Mammary epithelial cell (primary cell): Measurements from ENCODE around the gene HNRNPK.

Source experiments
- CTCF ChIP-seq, 2 donors: IDR thresholded peaks in 1 of 2; conservative IDR thresholded peaks in 1 of 2; 2 replicates each; pipeline ENCODE4 v1.5.1; 2011 to 2012; ENCODE audit warnings: inconsistent platforms in 2 of 2, low read length in 2 of 2, mild to moderate bottlenecking in 2 of 2, control low read depth in 1 of 2, low read depth in 1 of 2; ENCODE audit not compliant: insufficient read depth in 1 of 2; ENCODE audit errors: extremely low read depth in 1 of 2
- EZH2 ChIP-seq: IDR thresholded peaks from 2 replicates; pipeline ENCODE4 v1.6.1; 2012; ENCODE audit warnings: low read length, inconsistent platforms, borderline replicate concordance

DNA sequence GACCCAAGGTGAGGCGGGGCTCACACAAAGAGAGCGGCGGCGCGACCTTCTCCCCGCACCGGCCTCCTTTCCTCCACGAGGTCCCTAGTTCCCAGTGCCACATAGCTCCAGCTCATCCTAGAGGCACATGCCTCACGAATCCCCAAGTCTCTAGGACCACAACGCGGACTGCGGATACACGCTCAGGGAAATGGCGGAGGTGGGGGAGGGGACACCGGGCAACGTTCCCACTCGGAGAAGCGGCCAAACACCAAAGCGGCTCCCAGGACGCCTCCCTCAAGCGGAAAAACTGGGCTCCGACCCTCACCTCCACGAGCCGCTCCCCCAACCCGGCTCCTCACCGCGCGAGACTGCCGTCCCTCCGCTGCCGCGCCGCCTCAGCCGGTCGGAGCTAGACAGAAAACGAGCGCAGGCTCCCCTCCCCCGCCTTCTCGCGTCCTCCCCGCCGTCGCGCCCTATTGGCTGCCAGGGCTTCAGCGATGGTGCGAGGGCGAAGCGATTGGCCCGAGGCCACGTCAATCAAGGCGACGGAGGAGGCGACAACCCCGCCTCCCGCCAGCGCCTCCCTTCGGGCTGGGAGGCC, at the start of gene HNRNPK:
- TF ChIP-seq CTCF (conservative IDR thresholded peaks at IDR 0.05 in 1 of 2, IDR thresholded peaks at IDR 0.05 in 1 of 2; ENCODE audit: extremely low read depth in 1 of 2, insufficient read depth in 1 of 2, low read depth in 1 of 2, low read length in 2 of 2) = no peak
- TF ChIP-seq EZH2 = no peak
